WTC11 (cell line): ENCODE data around the gene NPPA.

Experiments used
- AFF4 ChIP-seq: sonication (generic); formaldehyde crosslinking; IDR thresholded peaks from 2 replicates; pipeline ENCODE4 v1.8.1; 2023; ENCODE audit warnings: mild to moderate bottlenecking, missing genetic modification reagents, borderline replicate concordance
- ATF6 ChIP-seq: sonication (generic); formaldehyde crosslinking; IDR thresholded peaks from 2 replicates; pipeline ENCODE4 v1.8.1; 2023; ENCODE audit warnings: mild to moderate bottlenecking, missing genetic modification reagents
- CTCF ChIP-seq: fragments of 200-600 bp; IDR thresholded peaks from 2 replicates; pipeline ENCODE4 v1.8.0; 2022; ENCODE audit warnings: antibody characterized with exemption
- ELF4 ChIP-seq: sonication (generic); formaldehyde crosslinking; IDR thresholded peaks from 2 replicates; pipeline ENCODE4 v1.8.1; 2022; ENCODE audit warnings: low read depth, mild to moderate bottlenecking, moderate library complexity, missing genetic modification reagents
- ETV6 ChIP-seq: sonication (generic); formaldehyde crosslinking; IDR thresholded peaks from 2 replicates; pipeline ENCODE4 v1.8.1; 2022; ENCODE audit warnings: mild to moderate bottlenecking, missing genetic modification reagents
- FOXJ3 ChIP-seq: sonication (generic); formaldehyde crosslinking; IDR thresholded peaks from 2 replicates; pipeline ENCODE4 v1.9.0; 2021; ENCODE audit warnings: missing genetic modification reagents, mild to moderate bottlenecking, borderline replicate concordance
- HMGXB4 ChIP-seq: sonication (generic); formaldehyde crosslinking; IDR thresholded peaks from 2 replicates; pipeline ENCODE4 v1.8.1; 2023; ENCODE audit warnings: mild to moderate bottlenecking, moderate library complexity, missing genetic modification reagents
- JUN ChIP-seq: sonication (generic); formaldehyde crosslinking; IDR thresholded peaks from 2 replicates; pipeline ENCODE4 v1.8.0; 2023; ENCODE audit warnings: mild to moderate bottlenecking, missing genetic modification reagents
- KAT7 ChIP-seq: sonication (generic); formaldehyde crosslinking; IDR thresholded peaks from 2 replicates; pipeline ENCODE4 v1.8.1; 2023; ENCODE audit warnings: missing genetic modification reagents, mild to moderate bottlenecking, borderline replicate concordance
- MYBL2 ChIP-seq: sonication (generic); formaldehyde crosslinking; IDR thresholded peaks from 2 replicates; pipeline ENCODE4 v1.8.1; 2023; ENCODE audit warnings: mild to moderate bottlenecking, moderate library complexity, missing genetic modification reagents
- NFYB ChIP-seq: sonication (generic); formaldehyde crosslinking; conservative IDR thresholded peaks from 2 replicates; pipeline ENCODE4 v1.8.0; 2022; ENCODE audit warnings: low read depth, missing genetic modification reagents
- TP53 ChIP-seq: sonication (generic); formaldehyde crosslinking; IDR thresholded peaks from 2 replicates; pipeline ENCODE4 v1.8.1; 2023; ENCODE audit warnings: mild to moderate bottlenecking, missing genetic modification reagents

- TF ChIP-seq KAT7 (CRISPR knock-in tag) (no peak), JUN (CRISPR knock-in tag) (no peak), TP53 (CRISPR knock-in tag) (no peak), ELF4 (CRISPR knock-in tag) (no peak), CTCF (no peak), MYBL2 (CRISPR knock-in tag) (no peak), FOXJ3 (CRISPR knock-in tag) (no peak), NFYB (CRISPR knock-in tag) (no peak), AFF4 (CRISPR knock-in tag) (no peak), ETV6 (CRISPR knock-in tag) (no peak), ATF6 (CRISPR knock-in tag) (no peak), HMGXB4 (CRISPR knock-in tag) (no peak)
These were observed 32.6 kb upstream of the NPPA start for GRCh38 chr1:11880181-11880575.
